DLD1 (cell line): ENCODE results near the gene PPP1R11.

ENCODE experiments used
- in situ Hi-C: cut with HindIII; loops from 2 replicates; pipeline ENCODE4 v1.10.0; 2017; ENCODE audit warnings: low sequenced_read_pairs

PPP1R11 gene

GRCh38 chr6:30092852-30093543, 26.0 kb downstream of the PPP1R11 start:
- in situ Hi-C loops = loop anchor here (25.0 kb wide), 1 partner anchor 94 kb away; no protein-coding TSS in a partner anchor

DNA sequence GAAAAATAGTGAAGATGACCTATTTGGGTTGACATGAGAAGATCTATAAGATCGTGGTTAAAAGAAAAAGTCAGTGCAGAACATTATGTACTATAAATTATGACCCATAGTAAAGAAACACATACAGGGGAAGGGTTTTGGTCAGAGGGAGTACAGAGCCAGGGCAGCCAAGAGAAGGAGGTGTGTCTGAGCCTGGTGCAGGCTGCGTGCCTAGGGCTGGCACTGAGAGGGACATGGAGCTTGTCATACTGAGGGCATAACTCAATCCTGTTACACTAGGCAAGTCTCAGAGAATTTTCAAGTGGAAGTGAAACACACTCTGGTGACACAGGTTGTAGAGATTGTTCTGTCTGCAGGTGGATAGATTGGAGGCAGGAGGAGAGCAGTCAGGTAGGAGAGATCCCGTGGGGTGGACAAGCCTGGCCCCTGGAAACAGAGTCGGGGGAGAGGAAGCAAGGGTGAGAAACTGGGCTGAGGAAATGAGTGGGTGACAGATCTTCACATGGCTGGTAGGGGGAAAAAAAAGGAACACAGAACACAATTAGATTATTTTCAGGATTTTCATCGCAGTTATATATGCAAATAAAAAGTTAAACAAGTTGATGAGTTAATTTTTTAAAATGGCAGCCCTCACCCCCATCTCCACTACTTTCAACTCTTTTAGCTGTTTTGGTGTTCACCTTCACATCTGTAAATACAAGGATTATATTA, 27.1 kb downstream of the PPP1R11 start:
- in situ Hi-C loops = loop anchor here (25.0 kb wide), 1 partner anchor 93 kb away; no protein-coding TSS in a partner anchor

DNA sequence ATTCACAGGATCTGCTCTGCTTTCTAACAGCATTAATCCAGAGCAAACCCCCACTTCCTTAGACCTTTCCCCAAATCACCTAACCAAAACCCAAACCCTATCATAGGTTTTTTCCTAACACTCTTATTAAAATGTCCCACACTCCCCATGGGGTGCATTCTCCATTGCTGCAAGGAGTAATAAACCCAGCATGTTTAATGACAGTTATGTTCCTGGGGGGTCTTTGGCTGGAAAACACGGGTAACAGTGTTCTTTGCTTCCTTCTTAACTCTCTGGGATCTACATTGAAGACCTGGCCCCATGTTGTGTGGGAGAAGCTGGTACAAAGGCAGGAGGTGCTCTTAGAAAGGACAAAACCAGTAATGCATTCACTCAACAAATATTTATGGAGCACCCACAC, 29.8 kb downstream of the PPP1R11 start:
- in situ Hi-C loops = loop anchor here (25.0 kb wide), 1 partner anchor 90 kb away; no protein-coding TSS in a partner anchor

DNA sequence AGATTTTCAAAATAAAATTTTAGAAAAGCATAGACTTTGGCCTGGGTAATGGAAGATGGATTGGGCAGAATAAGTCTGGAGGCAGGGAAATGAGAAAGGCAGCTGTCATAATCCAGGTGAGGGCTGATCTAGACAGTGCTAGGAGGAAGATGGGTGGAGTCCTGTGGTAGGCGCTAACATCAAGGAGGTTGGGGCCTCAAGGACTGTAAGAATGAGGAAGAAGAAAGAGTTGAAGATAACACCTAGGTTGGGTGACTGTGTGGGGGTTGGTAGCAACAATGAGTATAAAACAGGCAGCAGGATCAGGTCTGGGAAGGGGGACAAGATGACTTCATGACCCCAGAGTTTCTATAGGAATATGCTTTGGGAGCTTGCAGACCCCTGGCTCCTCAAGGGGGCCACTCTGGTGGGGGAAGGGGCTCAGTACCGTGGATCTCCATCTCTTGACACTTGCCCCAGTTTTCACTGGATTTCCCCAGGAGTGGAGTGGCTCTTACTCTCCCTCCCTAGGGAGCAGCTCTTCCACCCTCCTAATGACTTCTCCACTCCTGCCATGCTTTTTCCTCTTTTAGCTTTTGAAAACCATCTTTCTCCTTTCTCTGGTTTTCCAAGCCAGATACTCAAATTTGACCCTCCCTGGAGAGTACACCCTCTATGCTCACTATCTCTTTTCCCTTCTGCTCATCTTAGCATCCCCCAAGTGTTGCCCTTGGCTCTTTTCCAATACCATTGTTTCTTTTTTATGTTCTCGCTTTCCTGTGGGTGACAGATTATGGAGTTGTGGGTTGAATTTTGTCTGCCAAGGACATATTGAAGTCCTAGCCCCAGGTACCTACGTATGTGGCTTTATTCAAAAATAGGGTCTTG, 31.1 kb downstream of the PPP1R11 start:
- in situ Hi-C loops = loop anchor here (25.0 kb wide), 1 partner anchor 89 kb away; no protein-coding TSS in a partner anchor

DNA sequence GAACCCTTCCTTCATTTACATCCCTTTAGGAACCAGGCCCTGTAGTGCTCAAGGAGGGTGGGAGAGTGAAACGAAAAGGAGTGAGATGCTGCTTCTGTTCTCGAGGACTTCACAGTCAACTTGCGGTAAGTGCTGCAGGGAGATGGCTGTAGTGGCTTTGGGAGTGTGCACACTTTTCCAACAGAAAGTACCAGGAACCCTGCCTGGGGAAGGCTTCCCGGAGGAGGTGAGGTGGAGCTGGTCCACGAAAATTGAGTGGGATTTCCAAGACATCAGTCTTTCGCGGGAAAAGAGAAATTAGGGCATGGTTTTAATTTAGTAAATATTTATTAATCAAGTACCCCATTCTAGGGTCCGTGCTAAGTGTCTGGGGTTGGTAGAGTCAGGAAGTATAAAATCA, 33.2 kb downstream of the PPP1R11 start:
- in situ Hi-C loops = no loop called here

- in situ Hi-C loops = no loop called here
These were observed 33.8 kb downstream of the PPP1R11 start for GRCh38 chr6:30100585-30101443.

DNA sequence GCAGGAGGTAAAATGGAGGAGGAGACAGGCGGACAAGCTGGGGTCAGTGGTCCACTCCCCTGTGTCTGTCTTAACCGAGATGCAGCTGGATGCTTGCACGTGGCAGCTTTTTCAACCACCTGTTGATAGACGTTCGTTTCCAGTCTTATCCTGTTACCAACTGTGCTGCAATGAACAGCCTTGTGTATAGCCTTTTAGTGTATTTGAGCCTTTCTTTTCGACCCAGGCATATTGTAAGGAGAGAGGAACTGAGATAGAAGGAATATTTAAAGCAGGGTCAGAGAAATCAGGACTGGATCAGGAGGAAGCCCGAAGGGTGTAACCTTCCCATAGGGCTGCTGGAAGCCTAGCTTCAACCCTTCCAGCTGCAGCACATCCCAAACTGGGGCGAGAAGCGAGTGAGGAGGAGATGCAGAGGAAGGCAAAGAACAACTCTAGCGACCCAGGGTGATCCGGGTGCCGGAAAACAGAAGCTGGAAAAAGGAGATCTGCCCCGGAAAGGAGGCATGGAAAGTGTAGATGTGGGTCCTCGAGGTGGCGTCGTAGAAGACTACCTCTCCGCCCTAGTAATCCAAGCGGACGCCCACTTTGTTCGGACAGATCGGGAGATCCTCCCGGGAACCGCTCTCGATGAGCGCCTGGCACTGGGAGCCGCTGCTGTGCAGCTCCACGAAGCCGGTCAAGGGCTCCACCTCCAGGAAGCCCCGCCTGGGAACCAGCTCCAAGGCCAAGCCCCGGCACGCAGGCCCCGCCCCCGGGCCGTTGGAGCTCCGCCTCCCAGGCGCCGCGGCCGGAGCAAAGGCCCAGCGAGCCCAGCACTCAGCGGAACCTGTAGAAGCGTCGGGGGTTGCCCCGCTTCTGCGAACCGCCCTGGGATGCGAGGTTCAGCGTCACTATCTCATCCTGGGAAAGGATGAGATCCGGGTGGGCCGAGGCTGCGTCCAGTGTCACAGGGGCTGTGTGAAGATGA, 34.7 kb downstream of the PPP1R11 start:
- in situ Hi-C loops = no loop called here

GRCh38 chr6:30102414-30102969, 35.5 kb downstream of the PPP1R11 start:
- in situ Hi-C loops = no loop called here

DNA sequence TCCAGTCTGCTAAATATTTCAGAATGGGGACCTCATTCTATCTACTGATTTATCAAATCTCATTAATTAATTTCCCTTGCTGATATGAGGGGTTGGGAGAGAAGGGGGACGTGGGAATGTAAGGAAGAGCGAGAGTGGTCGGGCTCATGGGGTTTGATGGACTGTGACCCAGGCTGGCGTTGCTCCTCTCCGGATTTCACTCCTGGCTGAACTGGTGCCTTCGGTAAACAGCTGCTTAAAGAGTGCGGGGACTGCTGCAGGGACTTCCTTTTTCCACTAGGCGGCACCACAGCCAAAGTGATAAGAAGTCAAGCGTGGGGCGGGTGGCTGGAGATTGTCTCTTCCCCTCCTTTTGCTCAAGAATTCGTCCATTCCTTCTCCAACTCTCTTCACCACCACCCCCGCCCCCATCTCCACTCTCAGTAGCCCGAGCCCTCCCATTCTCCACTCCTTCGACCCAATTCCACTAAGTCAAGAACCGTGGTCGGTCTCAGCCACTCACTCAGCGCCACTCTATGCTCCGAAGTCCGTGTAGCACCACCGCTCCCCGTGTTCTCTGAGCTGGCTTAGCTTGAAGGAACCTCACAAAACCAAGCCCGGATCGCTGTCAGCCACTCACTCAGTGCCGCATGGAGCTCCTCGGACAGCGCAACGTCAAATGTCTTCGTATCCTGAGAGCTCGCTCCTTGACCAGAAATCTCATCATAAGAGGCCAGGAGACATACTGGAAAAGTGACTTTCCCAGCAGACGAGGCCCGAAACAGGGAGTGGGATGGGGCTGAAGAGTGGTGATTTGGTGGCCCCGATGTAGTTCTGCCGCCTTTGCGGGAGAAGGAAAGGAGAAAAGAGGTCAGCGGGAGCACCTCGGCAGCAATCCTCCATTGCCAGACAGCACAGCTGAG, 36.2 kb downstream of the PPP1R11 start:
- in situ Hi-C loops = no loop called here

- in situ Hi-C loops = no loop called here
These were observed 36.8 kb downstream of the PPP1R11 start for GRCh38 chr6:30103872-30104179.

- in situ Hi-C loops = no loop called here
These were observed 37.7 kb downstream of the PPP1R11 start for GRCh38 chr6:30104661-30105060.

- in situ Hi-C loops = no loop called here
These were observed 44.4 kb downstream of the PPP1R11 start for GRCh38 chr6:30111266-30111856.

DNA sequence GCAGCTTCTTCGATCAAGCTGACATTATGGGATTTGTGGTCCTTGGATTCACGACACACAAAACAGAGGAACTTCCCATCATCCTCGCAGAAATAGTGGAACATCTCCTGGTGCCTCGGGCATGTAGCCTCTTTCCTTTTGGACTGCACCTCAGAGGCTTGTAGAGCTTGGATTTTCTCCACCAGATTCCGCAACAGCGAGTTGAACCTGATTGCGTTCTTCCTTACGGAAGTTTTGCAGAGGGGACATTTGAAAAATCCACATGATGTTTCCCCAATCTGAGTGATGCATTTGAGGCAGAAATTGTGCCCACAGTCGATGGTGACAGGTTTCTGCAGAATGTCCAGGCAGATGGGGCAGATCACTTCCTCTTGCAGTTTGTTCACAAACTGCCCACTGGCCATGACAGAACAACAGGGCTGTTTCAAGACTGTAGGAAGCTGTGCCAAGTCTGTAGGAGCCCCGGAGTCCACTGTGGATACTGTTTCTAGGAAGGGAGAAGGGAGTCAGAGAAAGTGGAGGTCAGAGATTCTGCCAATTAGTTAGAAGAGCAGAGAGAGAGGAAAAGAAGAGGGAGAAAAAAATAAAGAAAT, 45.5 kb downstream of the PPP1R11 start:
- in situ Hi-C loops = no loop called here

- in situ Hi-C loops = no loop called here
These were observed 46.2 kb downstream of the PPP1R11 start, which contains the start of gene TRIM31 for GRCh38 chr6:30113003-30113759. Gene TRIM31 (minus strand): TSS chr6:30113090. CDS start chr6:30112805, 285 bp downstream.

DNA sequence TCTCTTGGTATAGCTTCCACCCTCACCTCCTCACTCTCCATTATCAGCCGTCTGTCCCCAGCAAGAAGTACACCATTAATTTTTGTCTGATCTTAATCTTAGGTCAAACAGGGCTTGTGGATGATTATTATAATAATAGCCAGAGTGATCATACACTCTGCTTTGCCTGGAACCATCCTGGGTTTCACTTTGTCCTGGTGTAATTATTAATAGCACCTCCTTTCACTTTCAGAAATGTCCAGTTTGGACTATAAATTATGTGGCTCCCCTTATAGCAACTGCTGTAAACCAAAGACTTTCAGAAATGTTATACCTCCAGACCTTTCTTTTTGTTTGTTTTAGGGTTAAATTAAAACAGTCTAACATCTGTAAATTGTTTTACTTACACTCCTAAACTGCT, 46.8 kb downstream of the PPP1R11 start:
- in situ Hi-C loops = no loop called here

GRCh38 chr6:30116724-30117123, 49.7 kb downstream of the PPP1R11 start:
- in situ Hi-C loops = no loop called here
